NCI-H226 (cell line): Measurements from ENCODE around the gene TRDN.
"Not testable (repeated sequence)": the region's sequence is repeated elsewhere in the genome, so short reads cannot be mapped to it uniquely, and the experiment has no call there.

Experiments used
- DNase-seq: peaks from one replicate; pipeline ENCODE4 v3.0.0-alpha.2; 2015

Gene TRDN

GRCh38 chr6:123489589-123489988 lies 147.2 kb downstream of the TRDN start:
- DNase-seq: no peak

- DNase-seq: no peak
Observed at GRCh38 chr6:123480986-123481385, 155.8 kb downstream of the TRDN start.

GRCh38 chr6:123472025-123472702 lies 164.6 kb downstream of the TRDN start:
- DNase-seq: not testable (repeated sequence)

- DNase-seq: no peak
Observed at GRCh38 chr6:123467392-123467791, 169.4 kb downstream of the TRDN start.

GRCh38 chr6:123462152-123462551 lies 174.6 kb downstream of the TRDN start:
- no peak for DNase-seq

- no peak for DNase-seq
Observed at GRCh38 chr6:123458218-123458617, 178.5 kb downstream of the TRDN start.

- no peak for DNase-seq
Observed at GRCh38 chr6:123456836-123457235, 179.9 kb downstream of the TRDN start.

- no peak for DNase-seq
Observed at GRCh38 chr6:123454448-123454847, 182.3 kb downstream of the TRDN start.

GRCh38 chr6:123453071-123453470 lies 183.7 kb downstream of the TRDN start:
- not testable (repeated sequence) for DNase-seq

GRCh38 chr6:123448306-123448884 lies 188.4 kb downstream of the TRDN start:
- DNase-seq: no peak

GRCh38 chr6:123447315-123447937 lies 189.3 kb downstream of the TRDN start:
- DNase-seq: no peak

- DNase-seq: no peak
Observed at GRCh38 chr6:123439371-123439770, 197.4 kb downstream of the TRDN start.

- no peak for DNase-seq
Observed at GRCh38 chr6:123434186-123434585, 202.6 kb downstream of the TRDN start.

- no peak for DNase-seq
Observed at GRCh38 chr6:123430970-123431369, 205.8 kb downstream of the TRDN start.

GRCh38 chr6:123427008-123427407 lies 209.7 kb downstream of the TRDN start:
- no peak for DNase-seq

- no peak for DNase-seq
Observed at GRCh38 chr6:123423130-123423529, 213.6 kb downstream of the TRDN start.

GRCh38 chr6:123420512-123420911 lies 216.2 kb downstream of the TRDN start:
- DNase-seq: no peak

GRCh38 chr6:123418071-123418470 lies 218.7 kb downstream of the TRDN start:
- DNase-seq: no peak

- DNase-seq: no peak
Observed at GRCh38 chr6:123417535-123417934, 219.2 kb downstream of the TRDN start.

GRCh38 chr6:123415844-123416468 lies 220.8 kb downstream of the TRDN start:
- DNase-seq: no peak

- no peak for DNase-seq
Observed at GRCh38 chr6:123404975-123405374, 231.8 kb downstream of the TRDN start.

- DNase-seq: no peak
Observed at GRCh38 chr6:123402052-123402451, 234.7 kb downstream of the TRDN start.

GRCh38 chr6:123398072-123398471 lies 238.7 kb downstream of the TRDN start:
- no peak for DNase-seq

- no peak for DNase-seq
Observed at GRCh38 chr6:123393331-123393730, 243.4 kb downstream of the TRDN start.
